Stimulated activated naive CD8-positive, alpha-beta T cell treated with anti-CD3 and anti-CD28 coated beads, Interleukin-15, Interleukin-2, amounts not matched to agents 100 ng/mL and 50 ng/mL, for 24 hours (primary cell): ENCODE results near the gene SV2A.
"Not testable (repeated sequence)": the region's sequence is repeated elsewhere in the genome, so short reads cannot be mapped to it uniquely, and the experiment has no call there.

ENCODE experiments used
- H3K27ac Mint-ChIP-seq: one replicate; pipeline ENCODE4 v1.8.0; 2021; ENCODE audit warnings: mild to moderate bottlenecking, mixed read lengths
- H3K27me3 Mint-ChIP-seq: one replicate; pipeline ENCODE4 v1.8.0; 2021; ENCODE audit warnings: mixed read lengths
- H3K36me3 Mint-ChIP-seq: one replicate; pipeline ENCODE4 v1.8.0; 2021; ENCODE audit warnings: low read depth, mixed read lengths
- H3K4me1 Mint-ChIP-seq: one replicate; pipeline ENCODE4 v1.8.0; 2021; ENCODE audit warnings: low read depth, mixed read lengths
- H3K4me3 Mint-ChIP-seq: one replicate; pipeline ENCODE4 v1.8.0; 2021; ENCODE audit warnings: mild to moderate bottlenecking, mixed read lengths
- H3K9me3 Mint-ChIP-seq: one replicate; pipeline ENCODE4 v1.8.0; 2021; ENCODE audit warnings: mixed read lengths

The SV2A gene

DNA sequence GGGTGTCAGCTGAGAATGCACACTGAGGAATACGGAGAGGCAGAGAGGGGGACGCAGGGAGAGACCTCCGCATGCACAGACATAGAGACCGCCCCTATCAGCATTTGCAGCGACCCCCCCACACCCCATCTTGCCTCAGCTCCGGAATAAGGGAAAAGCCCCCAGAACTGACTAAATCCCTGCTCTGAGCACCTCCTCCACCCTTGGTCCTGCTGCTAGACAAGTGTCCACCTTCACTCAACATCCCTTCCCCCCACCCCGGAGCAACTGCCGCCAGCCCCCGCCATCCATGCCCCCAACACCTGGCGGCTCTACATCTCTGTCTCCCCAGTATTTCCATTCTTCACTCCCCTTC lies 769 bp downstream of the SV2A start:
- Mint-ChIP-seq H3K4me1 (peaks cover 37% of the 10 kb centered on the region), H3K4me3 (peak overlapping the region; percentile 84), H3K27ac (no peak overlapping the region), H3K9me3 (no peaks in the 10 kb centered on the region), H3K36me3 (peaks cover 9% of the 10 kb centered on the region), H3K27me3 (no peaks in the 10 kb centered on the region)

DNA sequence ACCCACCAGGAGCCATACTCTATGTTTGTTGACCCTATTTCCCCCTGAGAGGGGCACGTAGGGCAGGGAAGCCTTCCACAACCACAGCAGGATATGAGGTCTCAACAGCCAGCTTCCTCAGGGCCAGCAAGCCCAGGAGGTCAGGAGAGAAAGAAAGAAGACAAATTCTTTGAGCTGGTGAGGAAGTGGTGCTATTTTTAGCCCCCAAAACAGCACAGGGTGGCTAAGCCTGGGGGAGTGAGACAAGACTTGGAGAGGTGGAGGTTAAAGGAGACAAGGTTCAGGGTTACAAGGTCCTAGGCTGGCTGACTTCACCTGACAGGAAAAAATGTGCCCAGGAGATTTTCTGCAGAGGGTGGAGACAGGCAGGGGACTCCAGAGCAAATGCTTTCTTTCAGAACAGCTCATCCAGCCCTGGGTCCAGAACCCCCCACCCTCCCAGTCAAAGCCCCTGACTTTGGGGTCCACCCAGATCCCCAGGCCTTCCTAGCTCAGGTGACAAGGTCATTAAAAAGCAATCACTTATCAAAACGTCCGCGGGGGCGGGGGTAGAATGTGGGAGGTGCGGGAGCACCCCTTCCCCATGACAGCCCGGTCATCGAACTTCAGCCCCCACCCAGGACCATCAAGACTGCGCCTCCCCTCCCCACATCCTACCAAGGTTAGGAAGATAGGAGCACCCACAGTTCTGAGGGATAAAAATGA lies 1.3 kb downstream of the SV2A start:
- H3K9me3 Mint-ChIP-seq, result no peaks in the 10 kb centered on the region
- H3K27ac Mint-ChIP-seq, result peak overlapping the region; percentile 29
- peaks cover 37% of the 10 kb centered on the region for H3K4me1 Mint-ChIP-seq
- H3K36me3 Mint-ChIP-seq, result peaks cover 5% of the 10 kb centered on the region
- peak overlapping the region; percentile 84 for H3K4me3 Mint-ChIP-seq
- H3K27me3 Mint-ChIP-seq, result no peaks in the 10 kb centered on the region

DNA sequence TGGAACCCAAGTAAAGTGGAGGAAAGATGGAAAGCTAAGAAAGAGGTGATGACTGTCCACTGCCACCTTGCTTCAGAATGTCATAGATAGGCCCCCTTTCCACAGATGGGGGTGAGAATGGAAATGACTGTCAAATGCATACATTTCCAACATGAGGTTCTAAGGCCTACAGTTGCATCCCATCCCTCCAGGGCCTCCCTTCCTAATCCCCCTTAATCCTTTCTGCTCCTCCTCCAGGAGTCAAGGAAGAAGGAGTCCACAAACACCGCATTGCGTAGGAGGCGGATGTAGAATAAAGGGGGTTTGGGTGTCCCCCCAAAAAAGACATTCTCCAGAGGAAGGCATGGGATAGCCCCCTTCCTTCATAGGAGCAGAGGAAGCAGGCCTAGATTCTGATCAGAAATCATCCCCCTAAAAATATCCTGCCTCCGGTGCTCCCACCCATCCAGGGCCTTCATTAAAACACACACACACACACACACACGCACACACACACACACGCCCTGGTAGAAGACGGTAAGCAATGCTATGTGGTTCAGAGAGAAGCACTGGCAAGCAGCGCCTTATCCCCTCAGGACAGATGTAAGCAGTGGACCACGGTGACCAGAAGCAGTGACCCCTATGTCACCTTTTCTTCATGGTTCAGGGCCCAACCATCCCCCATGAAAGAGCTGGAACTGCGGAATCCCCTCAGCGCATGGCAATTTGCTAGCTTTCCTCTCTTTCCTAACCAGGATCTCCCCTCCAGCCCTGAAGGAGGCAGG lies 2.0 kb downstream of the SV2A start:
- peak overlapping the region; percentile 29 for H3K27ac Mint-ChIP-seq
- H3K9me3 Mint-ChIP-seq, result no peaks in the 10 kb centered on the region

DNA sequence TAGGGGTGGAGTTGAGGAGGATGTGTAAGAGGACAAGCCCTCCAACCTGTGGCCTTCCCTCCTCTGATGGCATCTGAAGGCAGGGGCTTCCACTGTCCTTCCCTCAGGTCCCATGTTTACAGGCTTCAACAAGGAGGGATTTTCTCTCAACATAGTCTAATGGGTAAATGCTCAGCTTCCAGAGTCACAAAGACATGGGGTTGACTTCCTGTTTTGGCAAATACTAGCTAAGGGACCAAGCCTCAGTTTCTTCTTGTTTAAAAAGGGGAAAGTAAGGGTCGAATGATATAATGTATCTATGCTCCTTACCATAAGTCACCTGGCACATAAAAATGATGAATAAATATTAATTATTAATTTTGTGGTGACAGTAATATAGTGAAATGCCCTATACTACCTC lies 3.1 kb downstream of the SV2A start:
- Mint-ChIP-seq H3K9me3 (no peaks in the 10 kb centered on the region), H3K27ac (no peak overlapping the region), H3K4me3 (no peak overlapping the region)

More for the DNA sequence above, 2.0 kb downstream of the SV2A start:
- Mint-ChIP-seq H3K27me3 (no peaks in the 10 kb centered on the region), H3K36me3 (peaks cover 5% of the 10 kb centered on the region), H3K4me1 (peaks cover 37% of the 10 kb centered on the region), H3K4me3 (peak overlapping the region; percentile 84)

DNA sequence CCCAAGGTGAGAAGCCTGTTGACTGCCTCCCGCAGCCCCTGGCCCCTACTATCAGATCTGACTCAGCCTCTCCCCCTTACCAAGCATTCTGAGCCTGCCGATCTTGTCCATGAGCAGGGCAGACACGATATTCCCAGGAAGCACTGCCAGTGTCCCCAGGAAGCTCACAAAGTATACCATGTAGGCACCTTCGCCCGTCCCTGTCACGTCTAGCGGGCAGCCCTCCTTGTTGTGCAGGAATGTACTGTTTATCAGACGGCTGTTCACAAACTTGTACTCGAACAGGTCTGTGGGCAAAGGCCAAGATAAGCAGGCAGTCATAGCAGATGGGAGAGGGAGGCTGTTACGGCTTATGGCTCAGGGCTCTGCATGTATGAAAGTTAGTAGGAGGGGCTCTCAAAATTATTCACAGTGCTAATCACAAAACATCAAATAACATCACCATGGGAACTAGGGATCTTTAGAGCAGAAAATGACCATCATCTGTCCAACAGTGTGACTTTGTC lies 11.0 kb downstream of the SV2A start:
- no peaks in the 10 kb centered on the region for H3K4me1 Mint-ChIP-seq
- H3K4me3 Mint-ChIP-seq, result no peak overlapping the region
- H3K27ac Mint-ChIP-seq, result no peak overlapping the region
- no peaks in the 10 kb centered on the region for H3K9me3 Mint-ChIP-seq
- H3K27me3 Mint-ChIP-seq, result no peaks in the 10 kb centered on the region
- peaks cover 14% of the 10 kb centered on the region for H3K36me3 Mint-ChIP-seq

More for the DNA sequence above, 3.1 kb downstream of the SV2A start:
- Mint-ChIP-seq H3K4me1 (peaks cover 37% of the 10 kb centered on the region), H3K36me3 (peaks cover 5% of the 10 kb centered on the region), H3K27me3 (no peaks in the 10 kb centered on the region)

DNA sequence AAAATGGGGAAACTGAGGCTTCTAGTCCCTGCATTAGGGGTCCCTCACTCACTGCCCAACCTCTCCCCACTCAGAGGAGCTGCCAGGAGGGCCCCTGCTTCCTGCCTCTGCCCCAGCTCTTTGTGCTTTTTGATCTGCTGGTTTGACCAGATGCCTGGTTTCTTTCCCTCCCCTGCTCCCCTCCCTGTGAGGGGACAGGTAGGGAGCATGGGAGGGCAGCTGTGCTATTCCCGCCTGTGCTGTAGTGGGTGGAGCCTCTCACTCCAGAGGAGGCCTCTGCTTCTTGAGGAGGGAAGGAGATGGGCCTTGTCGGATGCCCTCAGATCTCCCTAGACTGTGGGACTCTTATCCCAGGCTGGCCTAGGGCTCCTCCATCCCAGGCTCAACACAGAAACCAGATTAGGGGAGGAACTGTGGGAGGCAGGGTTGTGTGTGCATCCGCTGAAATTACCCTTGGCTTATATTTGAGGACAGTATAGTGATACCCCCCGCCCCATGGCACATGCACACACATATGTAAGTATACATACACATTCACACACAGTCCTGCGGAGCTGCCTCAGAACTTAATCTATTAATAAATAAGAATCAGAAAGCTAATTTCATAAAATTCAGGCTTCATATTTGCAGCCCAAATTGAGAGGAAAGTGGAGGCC lies 13.7 kb downstream of the SV2A start:
- no peaks in the 10 kb centered on the region for H3K27me3 Mint-ChIP-seq
- no peak overlapping the region for H3K4me3 Mint-ChIP-seq
- H3K27ac Mint-ChIP-seq, result no peak overlapping the region
- H3K4me1 Mint-ChIP-seq, result peaks cover 21% of the 10 kb centered on the region
- H3K36me3 Mint-ChIP-seq, result peaks cover 21% of the 10 kb centered on the region
- H3K9me3 Mint-ChIP-seq, result peaks cover 4% of the 10 kb centered on the region

DNA sequence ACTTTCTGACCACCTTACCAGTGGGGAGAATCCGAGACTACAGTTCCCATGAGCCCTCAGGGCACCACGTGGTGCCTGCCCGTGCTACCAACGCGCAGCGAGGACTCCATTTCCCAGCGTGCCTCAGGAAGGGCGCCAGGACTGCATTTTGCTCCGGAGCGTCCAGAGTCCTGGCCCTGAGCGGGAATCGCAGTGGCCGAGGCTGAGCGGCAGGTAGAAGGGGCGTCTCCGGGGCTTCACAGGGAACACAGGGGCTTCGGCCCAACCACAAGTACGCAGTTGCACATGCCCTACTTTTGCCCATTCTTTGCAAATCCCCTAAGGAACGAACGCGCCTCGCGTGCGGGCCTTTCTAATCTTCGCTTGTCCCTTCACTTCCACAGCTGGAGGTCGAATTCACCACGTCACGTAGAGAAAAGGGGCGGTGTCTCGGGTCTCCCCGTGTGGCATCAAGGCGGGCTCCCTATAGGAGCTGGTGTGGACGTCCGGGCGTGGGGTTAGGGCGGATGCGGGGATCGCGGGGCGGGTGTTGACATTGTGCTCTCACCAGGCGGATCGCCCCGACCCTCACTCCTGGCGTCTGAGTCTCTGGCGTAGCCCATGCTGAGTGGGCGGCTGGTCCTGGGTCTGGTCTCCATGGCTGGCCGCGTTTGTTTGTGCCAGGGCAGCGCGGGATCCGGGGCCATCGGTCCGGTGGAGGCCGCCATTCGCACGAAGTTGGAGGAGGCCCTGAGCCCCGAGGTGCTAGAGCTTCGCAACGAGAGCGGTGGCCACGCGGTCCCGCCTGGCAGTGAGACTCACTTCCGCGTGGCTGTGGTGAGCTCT lies 18.0 kb downstream of the SV2A start, which contains the start of gene BOLA1:
Gene BOLA1 (plus strand): TSS at position 109 of the 825 bp plus-strand sequence. CDS start 492 bp downstream, at position 601.
- Mint-ChIP-seq H3K27ac (peak within 1 kb of the TSS; percentile 90), H3K4me1 (peaks cover 24% of the 10 kb centered on the region), H3K4me3 (peak within 1 kb of the TSS; percentile 89), H3K9me3 (peaks cover 5% of the 10 kb centered on the region), H3K27me3 (no peaks in the 10 kb centered on the region), H3K36me3 (peaks cover 12% of the 10 kb centered on the region)

DNA sequence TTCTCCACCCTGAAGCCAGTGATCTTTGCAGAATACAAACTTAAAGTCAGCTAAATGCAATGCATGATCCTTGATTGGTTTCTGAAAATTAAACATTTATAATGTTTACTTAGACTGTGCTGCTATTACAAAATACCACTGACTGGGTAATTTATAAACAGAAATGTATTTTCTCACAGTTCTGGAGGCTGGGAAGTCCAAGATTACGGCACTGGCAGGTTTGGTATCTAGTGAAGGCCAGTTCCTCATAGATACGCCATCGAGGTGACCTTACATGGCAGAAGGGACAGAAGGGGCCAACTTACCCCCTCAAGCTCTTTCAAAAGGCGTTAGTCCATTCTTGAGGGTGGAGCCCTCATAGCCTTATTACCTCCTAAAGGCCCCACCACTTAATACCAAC lies 21.1 kb downstream of the SV2A start:
- H3K9me3 Mint-ChIP-seq, result peaks cover 5% of the 10 kb centered on the region
- H3K36me3 Mint-ChIP-seq, result peaks cover 7% of the 10 kb centered on the region
- no peaks in the 10 kb centered on the region for H3K27me3 Mint-ChIP-seq
- H3K4me1 Mint-ChIP-seq, result peaks cover 24% of the 10 kb centered on the region
- H3K4me3 Mint-ChIP-seq, result no peak overlapping the region
- no peak overlapping the region for H3K27ac Mint-ChIP-seq

DNA sequence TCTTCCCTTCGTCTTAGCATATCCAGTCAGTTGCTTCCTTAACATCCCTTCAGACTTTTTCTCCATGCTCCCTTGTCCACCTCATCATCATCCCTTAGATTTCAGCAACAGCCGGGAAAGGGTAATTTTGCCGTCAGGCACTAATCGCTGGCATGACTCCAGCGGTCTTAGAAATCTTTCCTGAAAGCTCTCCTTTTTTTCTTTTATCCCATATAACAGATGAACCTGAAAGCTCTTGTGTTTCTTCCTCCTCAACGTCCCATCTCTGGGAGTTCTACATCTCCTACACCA lies 28.7 kb downstream of the SV2A start:
- H3K4me3 Mint-ChIP-seq, result no peak overlapping the region
- no peaks in the 10 kb centered on the region for H3K9me3 Mint-ChIP-seq
- H3K4me1 Mint-ChIP-seq, result peaks cover 4% of the 10 kb centered on the region
- no peak overlapping the region for H3K27ac Mint-ChIP-seq
- no peaks in the 10 kb centered on the region for H3K27me3 Mint-ChIP-seq
- no peaks in the 10 kb centered on the region for H3K36me3 Mint-ChIP-seq

DNA sequence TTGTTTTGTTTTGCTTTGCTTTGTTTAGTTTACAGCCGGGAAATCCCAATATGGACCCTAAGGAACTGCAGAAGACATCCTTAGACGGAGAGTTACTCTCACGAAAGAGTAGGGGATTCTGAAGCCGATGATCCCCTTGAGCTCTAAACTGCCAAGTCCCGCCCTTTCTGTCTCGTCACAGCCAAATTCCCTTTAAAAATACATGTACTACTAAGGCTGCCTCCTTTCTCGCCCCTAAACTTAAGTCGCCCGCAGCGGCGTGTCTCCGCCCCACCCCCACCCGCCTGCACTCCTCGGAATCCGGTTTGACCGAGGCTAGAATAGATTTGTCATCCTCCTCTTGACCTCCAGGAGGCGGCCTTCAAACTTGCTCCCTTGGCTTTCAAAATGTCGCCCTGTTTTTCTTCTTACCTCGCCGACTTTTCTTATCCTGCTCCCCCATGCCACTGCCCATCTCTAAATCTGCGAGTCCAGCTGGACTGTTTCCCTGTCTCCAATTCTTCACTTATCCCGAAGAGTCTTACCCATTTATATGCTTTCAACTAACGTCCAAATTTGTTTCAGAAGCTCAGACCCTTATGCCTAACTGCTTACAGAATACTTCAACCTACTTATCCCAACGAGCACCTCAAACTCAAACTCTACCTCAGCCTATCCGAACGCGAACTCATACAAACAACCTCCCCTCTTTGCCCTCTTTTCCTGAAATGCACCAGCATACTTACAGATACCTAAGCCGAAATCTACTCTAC lies 29.2 kb downstream of the SV2A start:
- Mint-ChIP-seq H3K9me3 (no peaks in the 10 kb centered on the region), H3K36me3 (no peaks in the 10 kb centered on the region), H3K4me1 (peaks cover 4% of the 10 kb centered on the region), H3K27ac (no peak overlapping the region), H3K27me3 (no peaks in the 10 kb centered on the region), H3K4me3 (no peak overlapping the region)

DNA sequence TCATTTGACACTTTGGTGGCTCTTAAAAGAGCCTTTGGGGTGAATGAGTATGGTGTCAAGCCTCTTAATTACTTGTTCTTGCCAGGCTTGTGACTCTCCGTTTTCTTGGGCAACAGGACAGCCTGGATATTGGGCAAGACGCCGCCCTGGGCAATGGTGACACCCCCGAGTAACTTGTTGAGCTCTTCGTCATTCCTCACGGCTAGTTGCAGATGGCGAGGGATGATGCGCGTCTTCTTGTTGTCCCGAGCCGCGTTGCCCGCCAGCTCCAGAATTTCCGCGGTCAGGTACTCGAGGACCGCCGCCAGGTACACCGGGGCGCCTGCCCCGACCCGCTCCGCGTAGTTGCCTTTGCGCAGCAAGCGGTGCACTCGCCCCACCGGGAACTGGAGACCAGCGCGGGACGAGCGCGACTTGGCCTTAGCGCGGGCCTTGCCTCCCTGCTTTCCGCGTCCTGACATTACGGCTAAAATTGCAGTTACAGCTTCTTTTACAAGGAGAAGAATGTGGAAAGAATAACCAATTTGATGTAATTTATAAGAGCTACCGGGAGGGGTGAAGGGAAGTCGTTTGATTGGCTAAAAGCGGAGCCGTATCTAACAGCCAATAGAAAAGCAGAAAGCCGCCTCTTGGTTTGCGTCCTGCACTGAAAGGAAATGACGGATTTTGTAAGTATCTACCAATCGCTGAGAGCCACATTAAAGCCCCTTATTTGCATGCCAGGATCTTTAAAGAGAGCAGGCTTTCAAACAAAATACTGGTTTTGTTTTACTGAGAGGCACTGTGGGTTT lies 30.0 kb downstream of the SV2A start:
- H3K9me3 Mint-ChIP-seq, result no peaks in the 10 kb centered on the region
- H3K27me3 Mint-ChIP-seq, result no peaks in the 10 kb centered on the region
- H3K36me3 Mint-ChIP-seq, result no peaks in the 10 kb centered on the region
- no peak overlapping the region for H3K27ac Mint-ChIP-seq
- H3K4me3 Mint-ChIP-seq, result no peak overlapping the region
- H3K4me1 Mint-ChIP-seq, result peaks cover 4% of the 10 kb centered on the region

DNA sequence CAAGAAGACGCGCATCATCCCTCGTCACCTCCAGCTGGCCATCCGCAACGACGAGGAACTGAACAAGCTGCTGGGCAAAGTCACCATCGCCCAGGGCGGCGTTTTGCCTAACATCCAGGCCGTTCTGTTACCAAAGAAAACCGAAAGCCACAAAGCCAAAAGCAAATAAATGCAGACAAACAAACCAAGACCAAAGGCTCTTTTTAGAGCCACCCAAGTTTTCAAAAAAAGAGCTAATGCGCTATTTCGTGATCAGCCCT lies 30.5 kb downstream of the SV2A start:
- not testable (repeated sequence) for H3K9me3 Mint-ChIP-seq, H3K4me3 Mint-ChIP-seq, H3K4me1 Mint-ChIP-seq, H3K36me3 Mint-ChIP-seq, H3K27me3 Mint-ChIP-seq, H3K27ac Mint-ChIP-seq

DNA sequence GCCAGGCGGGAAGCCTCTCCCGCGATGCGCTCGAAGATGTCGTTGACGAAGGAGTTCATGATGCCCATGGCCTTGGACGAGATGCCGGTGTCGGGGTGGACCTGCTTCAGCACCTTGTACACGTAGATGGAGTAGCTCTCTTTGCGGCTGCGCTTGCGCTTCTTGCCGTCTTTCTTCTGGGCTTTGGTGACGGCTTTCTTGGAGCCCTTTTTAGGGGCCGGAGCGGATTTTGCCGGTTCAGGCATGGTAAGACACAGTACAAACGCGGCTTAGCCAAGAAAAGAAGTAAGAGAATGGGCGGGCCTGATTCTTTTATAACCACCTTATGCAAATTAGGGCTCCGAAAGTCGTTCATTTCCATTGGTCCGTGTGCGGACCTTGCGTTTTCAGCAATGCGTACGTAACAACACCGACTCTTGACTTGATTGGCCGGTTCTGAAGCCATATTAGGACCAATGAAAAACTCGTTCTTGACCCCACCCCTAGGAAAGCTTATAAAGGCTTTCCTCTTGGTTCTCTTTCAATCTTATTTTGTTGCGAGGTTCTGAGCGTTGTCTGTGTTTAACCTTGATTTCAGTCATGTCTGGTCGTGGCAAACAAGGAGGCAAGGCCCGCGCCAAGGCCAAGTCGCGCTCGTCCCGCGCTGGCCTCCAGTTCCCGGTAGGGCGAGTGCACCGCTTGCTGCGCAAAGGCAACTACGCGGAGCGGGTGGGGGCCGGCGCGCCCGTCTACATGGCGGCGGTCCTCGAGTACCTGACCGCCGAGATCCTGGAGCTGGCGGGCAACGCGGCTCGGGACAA lies 31.0 kb downstream of the SV2A start:
- no peaks in the 10 kb centered on the region for H3K27me3 Mint-ChIP-seq
- peaks cover 10% of the 10 kb centered on the region for H3K4me1 Mint-ChIP-seq
- no peaks in the 10 kb centered on the region for H3K36me3 Mint-ChIP-seq
- no peak overlapping the region for H3K4me3 Mint-ChIP-seq
- H3K9me3 Mint-ChIP-seq, result no peaks in the 10 kb centered on the region
- no peak overlapping the region for H3K27ac Mint-ChIP-seq
